B cell (primary cell): ENCODE results near the gene CTNNBL1. TPM values are rescaled to one million over a fixed set of nuclear protein-coding genes. Genes with fewer than 3 reads are reported as not detected.

Experiments used
- ATAC-seq: fragments of 200-7000 bp; cut with Tn5 transposase; one replicate; pipeline ENCODE4 v1.10.0; 2021; ENCODE audit warnings: low read depth, mild to moderate bottlenecking, moderate number of reproducible peaks, moderate library complexity
- CTCF ChIA-PET: fragments of 350-600 bp; sonication (Branson Sonifier 250); formaldehyde crosslinking; loops from one replicate; lab custom pipeline; 2021; ENCODE audit warnings: antibody characterized with exemption, inconsistent platforms; lab: Charles Lee
- POLR2A ChIA-PET: fragments of 350-600 bp; sonication (Branson Sonifier 250); formaldehyde crosslinking; loops from one replicate; lab custom pipeline; 2021; ENCODE audit warnings: antibody characterized with exemption; lab: Charles Lee
- DNase-seq: peaks from one replicate; pipeline ENCODE4 v3.0.0; 2013
- H2AFZ ChIP-seq: 2 replicates; pipeline ENCODE4 v1.6.1; 2012; ENCODE audit warnings: mild to moderate bottlenecking, low read depth, low read length; ENCODE audit not compliant: insufficient read depth, poor library complexity, severe bottlenecking
- H3K27ac ChIP-seq, 2 donors: 1 replicate in 1 of 2; 2 replicates in 1 of 2; pipeline ENCODE4 v1.5.1; 2012 to 2013; ENCODE audit warnings: low read length in 2 of 2, mild to moderate bottlenecking in 2 of 2, moderate library complexity in 1 of 2
- H3K27me3 ChIP-seq, 4 experiments: fragments of 200-600 bp in 1 of 4; sonication (generic) in 1 of 4; replicated peaks in 1 of 4; 1 replicate in 2 of 4; 2 replicates in 2 of 4; pipeline versions ENCODE4 v1.6.1 to v1.7.0; 2013 to 2016; ENCODE audit warnings: low read length in 3 of 4, mild to moderate bottlenecking in 2 of 4, mixed read lengths in 1 of 4, moderate library complexity in 1 of 4; ENCODE audit not compliant: insufficient read depth in 4 of 4, control insufficient read depth in 3 of 4; ENCODE audit errors: control extremely low read depth in 1 of 4
- H3K36me3 ChIP-seq, 2 experiments: replicated peaks in 1 of 2; 1 replicate in 1 of 2; 2 replicates in 1 of 2; pipeline versions ENCODE4 v1.6.1 to v1.7.1; 2013; ENCODE audit warnings: low read length in 1 of 2; ENCODE audit not compliant: insufficient read depth in 2 of 2, control insufficient read depth in 1 of 2; ENCODE audit errors: control extremely low read depth in 1 of 2, extremely low read depth in 1 of 2
- H3K4me1 ChIP-seq, 2 donors: fragments of 200-600 bp in 1 of 2; sonication (generic) in 1 of 2; 1 replicate in 1 of 2; 2 replicates in 1 of 2; pipeline versions ENCODE4 v1.5.1 to v1.6.1; 2013 to 2017; ENCODE audit warnings: low read length in 2 of 2; ENCODE audit not compliant: control insufficient read depth in 2 of 2, insufficient read depth in 2 of 2
- H3K4me2 ChIP-seq: replicated peaks from 2 replicates; pipeline ENCODE3; 2012; ENCODE audit warnings: mild to moderate bottlenecking, low read depth, low read length; ENCODE audit not compliant: poor library complexity, severe bottlenecking
- H3K4me3 ChIP-seq, 5 experiments: fragments of 200-600 bp in 1 of 5; sonication (generic) in 1 of 5; 1 replicate in 3 of 5; 2 replicates in 2 of 5; pipeline versions ENCODE4 v1.5.1 to v1.7.0; 2011 to 2016; ENCODE audit warnings: low read length in 4 of 5, mild to moderate bottlenecking in 4 of 5, low read depth in 2 of 5, control low read depth in 1 of 5, moderate library complexity in 1 of 5; ENCODE audit not compliant: insufficient read depth in 1 of 5; ENCODE audit errors: control extremely low read depth in 1 of 5, extremely low read depth in 1 of 5
- H3K79me2 ChIP-seq: fragments of 200-600 bp; sonication (generic); one replicate; pipeline ENCODE4 v1.6.0; 2016; ENCODE audit warnings: low read length; ENCODE audit not compliant: control insufficient read depth, insufficient read depth
- H3K9ac ChIP-seq: fragments of 200-600 bp; sonication (generic); 2 replicates; pipeline ENCODE4 v1.6.1; 2017; ENCODE audit warnings: mild to moderate bottlenecking, low read length, moderate library complexity
- H3K9me3 ChIP-seq, 3 donors: one replicate each; pipeline versions ENCODE4 v1.6.1 to v1.7.1; 2013; ENCODE audit warnings: low read length in 2 of 3; ENCODE audit not compliant: control insufficient read depth in 2 of 3, insufficient read depth in 1 of 3; ENCODE audit errors: control extremely low read depth in 1 of 3
- H4K20me1 ChIP-seq: 2 replicates; pipeline ENCODE4 v1.6.0; 2012; ENCODE audit warnings: mild to moderate bottlenecking, low read length; ENCODE audit not compliant: insufficient read depth, control insufficient read depth, poor library complexity, severe bottlenecking
- H3K27ac Mint-ChIP-seq: one replicate; pipeline ENCODE4 v1.8.0; 2021; ENCODE audit warnings: mixed read lengths
- H3K27me3 Mint-ChIP-seq: one replicate; pipeline ENCODE4 v1.8.0; 2021; ENCODE audit warnings: mixed read lengths
- H3K4me1 Mint-ChIP-seq: one replicate; pipeline ENCODE4 v1.8.0; 2021; ENCODE audit warnings: mixed read lengths
- H3K4me3 Mint-ChIP-seq: one replicate; pipeline ENCODE4 v1.8.0; 2021; ENCODE audit warnings: mixed read lengths
- H3K9me3 Mint-ChIP-seq: one replicate; pipeline ENCODE4 v1.8.0; 2022; ENCODE audit warnings: mixed read lengths; ENCODE audit not compliant: insufficient read depth
- EZH2 ChIP-seq: IDR thresholded peaks from 2 replicates; pipeline ENCODE4 v1.6.1; 2012; ENCODE audit warnings: borderline replicate concordance, low read depth, mild to moderate bottlenecking, moderate library complexity, low read length; ENCODE audit not compliant: insufficient read depth, poor library complexity, severe bottlenecking
- WGBS: methylation state at CpG from one replicate; pipeline ENCODE4 v1.1.5; 2013; ENCODE audit warnings: missing lambda C conversion rate; ENCODE audit not compliant: insufficient coverage; 5-methylcytosine and 5-hydroxymethylcytosine counted together
- intact Hi-C: fragments of 100-400 bp; cut with micrococcal nuclease; formaldehyde crosslinking; loops from one replicate; pipeline ENCODE4 v1.10.0; 2022
- polyA plus RNA-seq: library from polyadenylated mRNA; depleted of rRNA; stranded (reverse); fragments of >200 nt; gene quantifications from 2 replicates; pipeline ENCODE4 v1.2.3, GENCODE V29; 2012
- total RNA-seq, 2 donors: library from RNA; stranded (reverse); fragments of 120-200 nt in 1 of 2; gene quantifications; 1 replicate in 1 of 2; 2 replicates in 1 of 2; pipeline versions ENCODE4 v1.2.3 to v1.2.4, GENCODE V29; 2013 to 2022
- TF ChIP-seq, protein P1 (sequence below): fragments of 200-600 bp; IDR thresholded peaks from one replicate; pipeline ENCODE4 v1.8.0; 2022; ENCODE audit warnings: antibody characterized with exemption, mild to moderate bottlenecking

CTNNBL1 gene
- total and polyA plus RNA-seq, 2 donors (not counting 1 experiment from before 2014, with no cell fraction given), result 25.3 to 64.7 TPM

DNA sequence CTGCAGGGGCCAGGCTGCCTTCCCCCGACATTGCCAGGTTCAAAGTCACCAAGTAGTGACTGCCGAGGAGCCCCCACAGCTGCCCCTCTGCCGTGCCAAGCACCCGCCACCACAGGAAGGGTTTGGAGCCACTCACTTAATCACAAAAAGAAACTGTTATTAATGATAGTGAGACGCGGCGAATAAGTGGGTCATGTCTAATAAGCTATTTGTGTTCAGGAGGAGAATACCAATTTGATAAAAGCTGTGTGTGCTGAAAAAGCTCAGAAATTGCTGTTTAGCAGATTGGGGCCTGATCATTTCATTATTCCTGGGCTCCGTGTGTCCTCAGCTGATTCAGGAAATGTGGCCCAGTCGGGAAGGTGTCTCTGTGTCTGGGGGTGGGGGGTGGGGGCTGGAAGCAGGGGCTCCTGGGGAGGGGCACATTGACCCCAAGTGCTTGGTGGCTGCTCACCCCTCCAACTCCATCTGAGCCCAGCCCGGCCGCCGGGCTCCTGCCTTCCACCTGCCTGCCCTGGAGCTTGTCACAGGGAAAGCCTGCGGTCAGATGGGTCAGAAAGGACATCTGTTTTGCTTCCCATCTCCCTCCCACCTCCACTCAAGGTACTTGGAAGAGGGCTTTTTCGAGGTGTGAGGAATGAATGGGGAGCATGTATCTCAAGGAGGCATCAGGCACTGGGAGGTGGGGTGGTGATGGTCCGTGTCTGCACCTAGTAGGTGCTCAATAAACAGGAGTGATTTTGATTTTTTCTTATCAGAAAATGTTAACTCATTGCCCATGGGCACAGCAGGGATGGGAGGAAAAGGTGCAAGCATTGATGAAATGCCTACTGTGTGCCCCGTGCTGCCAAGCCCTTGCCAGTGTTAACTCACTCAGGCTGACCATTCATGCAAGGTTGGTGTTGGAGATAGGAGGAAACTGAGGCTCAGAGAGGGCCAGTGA, 212.1 kb downstream of the CTNNBL1 start:
- DNase-seq (no peak), ATAC-seq (no peak)
- H3K27me3 Mint-ChIP-seq, result peaks cover 59% of the 10 kb centered on the region
- H4K20me1 ChIP-seq, result no peaks in the 10 kb centered on the region
- no peak overlapping the region for H3K4me2 ChIP-seq
- H3K9ac ChIP-seq, result no peak overlapping the region
- H3K79me2 ChIP-seq, result no peaks in the 10 kb centered on the region
- peaks cover 14% of the 10 kb centered on the region for H3K4me1 Mint-ChIP-seq
- H3K27ac Mint-ChIP-seq, result no peak overlapping the region
- no peak overlapping the region for H2AFZ ChIP-seq
- no peak overlapping the region for H3K27ac ChIP-seq
- no peak for TF ChIP-seq EZH2
- TF ChIP-seq, protein P1, sequence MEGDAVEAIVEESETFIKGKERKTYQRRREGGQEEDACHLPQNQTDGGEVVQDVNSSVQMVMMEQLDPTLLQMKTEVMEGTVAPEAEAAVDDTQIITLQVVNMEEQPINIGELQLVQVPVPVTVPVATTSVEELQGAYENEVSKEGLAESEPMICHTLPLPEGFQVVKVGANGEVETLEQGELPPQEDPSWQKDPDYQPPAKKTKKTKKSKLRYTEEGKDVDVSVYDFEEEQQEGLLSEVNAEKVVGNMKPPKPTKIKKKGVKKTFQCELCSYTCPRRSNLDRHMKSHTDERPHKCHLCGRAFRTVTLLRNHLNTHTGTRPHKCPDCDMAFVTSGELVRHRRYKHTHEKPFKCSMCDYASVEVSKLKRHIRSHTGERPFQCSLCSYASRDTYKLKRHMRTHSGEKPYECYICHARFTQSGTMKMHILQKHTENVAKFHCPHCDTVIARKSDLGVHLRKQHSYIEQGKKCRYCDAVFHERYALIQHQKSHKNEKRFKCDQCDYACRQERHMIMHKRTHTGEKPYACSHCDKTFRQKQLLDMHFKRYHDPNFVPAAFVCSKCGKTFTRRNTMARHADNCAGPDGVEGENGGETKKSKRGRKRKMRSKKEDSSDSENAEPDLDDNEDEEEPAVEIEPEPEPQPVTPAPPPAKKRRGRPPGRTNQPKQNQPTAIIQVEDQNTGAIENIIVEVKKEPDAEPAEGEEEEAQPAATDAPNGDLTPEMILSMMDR, result no peak
- H3K36me3 ChIP-seq, result no peaks in the 10 kb centered on the region
- H3K4me3 ChIP-seq, result no peak overlapping the region
- H3K27me3 ChIP-seq, result peaks cover 0 to 63% (median 21%) of the 10 kb centered on the region in 4 experiments
- CTCF ChIA-PET, result interaction anchor here (0.6 kb wide), 1 partner anchor 18 kb away, joined by 3 read pairs; no protein-coding TSS in a partner anchor
- intact Hi-C loops, result loop anchor here (10.0 kb wide), 1 partner anchor 341 kb away; no protein-coding TSS in a partner anchor
- H3K9me3 Mint-ChIP-seq, result no peaks in the 10 kb centered on the region
- H3K4me3 Mint-ChIP-seq, result no peak overlapping the region
- H3K9me3 ChIP-seq, result peaks cover 0 to 11% (median 0%) of the 10 kb centered on the region in 3 donors
- POLR2A ChIA-PET, result no interaction called here
- peaks cover 10 to 17% of the 10 kb centered on the region in 2 donors for H3K4me1 ChIP-seq
- 90% methylated on average over 6 of the region's 16 CpGs for WGBS

- no peak overlapping the region for H3K9ac ChIP-seq
- H3K27ac ChIP-seq, result no peak overlapping the region
- H4K20me1 ChIP-seq, result no peaks in the 10 kb centered on the region
- peaks cover 5 to 13% of the 10 kb centered on the region in 2 donors for H3K4me1 ChIP-seq
- intact Hi-C loops, result loop anchor here (10.0 kb wide), 1 partner anchor 343 kb away; no protein-coding TSS in a partner anchor
- TF ChIP-seq, protein P1, result no peak
- TF ChIP-seq EZH2, result no peak
- no peaks in the 10 kb centered on the region for H3K79me2 ChIP-seq
- H3K27me3 ChIP-seq, result peaks cover 0 to 60% (median 17%) of the 10 kb centered on the region in 4 experiments
- ATAC-seq, result no peak
- H3K9me3 ChIP-seq, result peaks cover 0 to 6% (median 0%) of the 10 kb centered on the region in 3 donors
- Mint-ChIP-seq H3K4me3 (no peak overlapping the region), H3K27me3 (peaks cover 51% of the 10 kb centered on the region), H3K9me3 (no peaks in the 10 kb centered on the region), H3K4me1 (peaks cover 10% of the 10 kb centered on the region), H3K27ac (no peak overlapping the region)
- H3K4me2 ChIP-seq, result no peak overlapping the region
- H2AFZ ChIP-seq, result no peak overlapping the region
- no peak for DNase-seq
- ChIA-PET CTCF (no interaction called here), POLR2A (no interaction called here)
- WGBS, result 50% methylated on average over 2 of the region's 3 CpGs
- H3K36me3 ChIP-seq, result no peaks in the 10 kb centered on the region
- no peak overlapping the region for H3K4me3 ChIP-seq
Measured at GRCh38 chr20:37907330-37907676, 213.5 kb downstream of the CTNNBL1 start.
